ENCODE measurements around the gene RS1.

The RS1 gene

GRCh38 chrX:18598413-18598812 lies 73.5 kb downstream of the RS1 start:
- DNase-seq (ENCODE audit: low spot score): no peak

DNA sequence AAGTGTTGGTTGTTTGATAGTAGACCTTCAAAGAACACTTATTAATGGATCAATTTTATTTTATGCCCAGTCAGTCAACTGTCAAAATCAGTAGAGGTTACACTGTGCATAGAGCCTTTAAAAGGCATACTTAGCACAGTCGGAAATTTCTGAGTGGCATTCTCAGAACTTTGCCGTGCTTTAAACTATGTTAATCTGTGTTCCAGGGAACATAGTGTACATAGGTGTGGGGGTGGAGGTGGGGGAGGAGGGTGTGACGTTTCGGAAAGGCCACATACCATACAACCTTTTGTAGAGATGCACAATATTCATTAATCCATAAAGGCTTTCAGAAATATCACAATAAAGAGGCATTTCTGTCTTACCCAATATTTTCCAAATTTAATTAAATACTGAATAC lies 75.8 kb downstream of the RS1 start:
- DNase-seq (ENCODE audit: low spot score): no peak

DNA sequence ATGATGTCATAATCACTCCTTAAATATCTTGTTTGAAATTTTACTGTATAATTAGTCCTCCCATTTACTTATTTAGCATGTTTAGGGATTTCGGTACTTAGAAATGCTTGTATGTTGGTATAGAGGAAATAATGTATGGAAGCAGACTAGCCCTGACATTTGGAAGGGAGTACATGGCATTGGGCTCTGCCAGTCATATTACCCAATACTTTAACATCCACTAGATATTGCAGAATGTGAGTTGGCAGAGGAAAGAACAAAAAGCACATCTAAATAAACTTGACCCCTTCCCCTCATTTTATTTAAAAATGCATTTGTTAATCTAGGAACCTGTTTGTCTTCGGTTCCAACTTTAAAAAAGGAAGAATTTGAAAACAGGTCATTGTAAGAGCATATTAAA lies 77.8 kb downstream of the RS1 start:
- DNase-seq (ENCODE audit: low spot score): no peak

DNA sequence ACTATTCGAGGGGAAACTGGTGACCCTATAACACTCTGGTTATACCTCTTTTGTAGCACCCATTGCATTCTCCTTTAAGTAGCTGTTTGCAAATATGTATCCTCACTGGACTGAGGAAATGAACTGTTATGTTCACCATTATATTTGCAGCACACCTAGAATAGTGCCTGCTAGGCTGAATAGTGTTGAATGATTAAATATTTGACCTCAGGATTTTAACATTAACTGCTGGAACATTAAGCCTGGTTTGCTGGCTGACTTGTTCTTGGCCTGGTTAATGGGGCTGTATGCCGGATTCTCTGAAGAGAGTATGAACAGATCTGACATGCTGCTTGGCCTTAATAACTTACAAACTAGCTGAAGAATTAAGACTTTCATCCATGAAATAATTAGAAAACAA lies 80.1 kb downstream of the RS1 start:
- no peak for DNase-seq (ENCODE audit: low spot score)
